Measurements from ENCODE around the gene GFRA4. TPM values are rescaled to one million over a fixed set of nuclear protein-coding genes. Genes with fewer than 3 reads are reported as not detected.

GFRA4 gene
- total RNA-seq, 1 donor from 2014 or later, result not detected

DNA sequence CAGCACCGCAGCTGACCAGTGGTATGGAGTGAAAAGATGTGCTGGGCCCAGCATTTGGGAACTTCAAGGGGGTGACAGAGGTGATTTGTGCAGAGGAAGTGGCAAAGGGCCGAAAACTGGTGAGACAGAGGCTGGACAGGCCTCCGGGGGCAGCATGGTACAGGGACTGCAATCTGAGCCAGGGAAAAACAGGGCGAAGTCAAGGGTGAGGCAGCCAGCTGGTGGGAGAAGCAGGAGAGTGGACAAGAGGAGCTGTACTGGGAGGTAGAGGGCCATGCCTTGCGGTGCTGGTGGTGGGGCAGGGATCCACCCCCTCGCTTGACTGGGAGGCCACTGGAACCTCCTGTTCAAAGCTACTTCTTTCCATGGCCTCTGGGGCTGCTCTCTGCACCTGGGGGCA, 7.3 kb upstream of the GFRA4 start:
- H3K27ac Mint-ChIP-seq, result no peak overlapping the region
- H3K9me3 Mint-ChIP-seq, result no peaks in the 10 kb centered on the region
- no peak for TF ChIP-seq CTCF (IDR thresholded peaks at IDR 0.05; ENCODE audit: unreplicated experiment)
- no peak for DNase-seq (ENCODE audit: low spot score in 2 of 2, unreplicated experiment in 2 of 2)
- H3K27me3 Mint-ChIP-seq (ENCODE audit: low read depth), result peaks cover 41% of the 10 kb centered on the region
- H3K36me3 Mint-ChIP-seq, result peaks cover 1% of the 10 kb centered on the region
- peaks cover 13% of the 10 kb centered on the region for H3K4me1 Mint-ChIP-seq
- no peak overlapping the region for H3K4me3 Mint-ChIP-seq

GRCh38 chr20:3669710-3670367, 6.6 kb upstream of the GFRA4 start:
- DNase-seq (ENCODE audit: low spot score in 2 of 2, unreplicated experiment in 2 of 2), result no peak
- TF ChIP-seq CTCF (IDR thresholded peaks at IDR 0.05; ENCODE audit: unreplicated experiment), result no peak
- H3K4me1 Mint-ChIP-seq, result peaks cover 13% of the 10 kb centered on the region
- no peak overlapping the region for H3K27ac Mint-ChIP-seq
- H3K27me3 Mint-ChIP-seq (ENCODE audit: low read depth), result peaks cover 37% of the 10 kb centered on the region
- no peak overlapping the region for H3K4me3 Mint-ChIP-seq
- no peaks in the 10 kb centered on the region for H3K9me3 Mint-ChIP-seq
- peaks cover 1% of the 10 kb centered on the region for H3K36me3 Mint-ChIP-seq

DNA sequence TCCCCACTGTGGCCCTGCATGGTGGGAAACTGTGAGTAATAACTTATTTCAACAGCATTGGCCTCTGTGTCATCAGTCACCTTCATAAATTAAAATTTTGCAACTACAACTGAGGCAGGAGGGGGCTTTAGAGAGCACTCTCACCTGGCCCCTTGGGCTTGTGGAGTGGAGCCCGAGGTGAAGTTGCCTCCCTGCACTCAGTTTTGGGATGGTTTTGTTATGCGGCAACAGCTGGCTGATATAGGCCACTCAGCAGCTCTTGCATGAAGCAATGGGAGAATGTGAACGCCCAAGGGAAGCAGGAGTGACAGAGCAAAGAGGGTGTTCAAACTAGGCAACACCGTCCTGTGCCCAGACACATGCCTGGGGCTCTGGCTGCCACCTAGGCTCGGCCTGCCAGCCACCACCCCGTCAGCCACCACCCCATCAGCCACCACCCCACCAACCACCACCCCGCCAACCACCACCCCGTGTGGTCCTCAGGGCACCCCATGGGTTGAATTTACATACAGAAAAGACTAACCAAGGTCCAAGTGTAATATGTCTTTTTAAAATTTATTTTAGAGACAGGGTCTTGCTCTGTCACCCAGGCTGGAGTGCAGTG, 4.3 kb upstream of the GFRA4 start:
- H3K27me3 Mint-ChIP-seq (ENCODE audit: low read depth), result peaks cover 40% of the 10 kb centered on the region
- no peaks in the 10 kb centered on the region for H3K36me3 Mint-ChIP-seq
- peaks cover 13% of the 10 kb centered on the region for H3K4me1 Mint-ChIP-seq
- no peak for DNase-seq (ENCODE audit: low spot score in 2 of 2, unreplicated experiment in 2 of 2)
- peak overlapping the region; percentile 5 for H3K4me3 Mint-ChIP-seq
- H3K9me3 Mint-ChIP-seq, result no peaks in the 10 kb centered on the region
- peak overlapping the region; percentile 78 for H3K27ac Mint-ChIP-seq
- TF ChIP-seq CTCF (IDR thresholded peaks at IDR 0.05; ENCODE audit: unreplicated experiment), result no peak

- Mint-ChIP-seq H3K36me3 (no peaks in the 10 kb centered on the region), H3K4me3 (no peak overlapping the region), H3K27ac (no peak overlapping the region), H3K9me3 (no peaks in the 10 kb centered on the region), H3K4me1 (peaks cover 16% of the 10 kb centered on the region), H3K27me3 (ENCODE audit: low read depth) (peaks cover 49% of the 10 kb centered on the region)
- TF ChIP-seq CTCF (IDR thresholded peaks at IDR 0.05; ENCODE audit: unreplicated experiment), result no peak
- DNase-seq (ENCODE audit: low spot score in 2 of 2, unreplicated experiment in 2 of 2), result no peak
Observed at GRCh38 chr20:3663858-3664257, 659 bp upstream of the GFRA4 start.

DNA sequence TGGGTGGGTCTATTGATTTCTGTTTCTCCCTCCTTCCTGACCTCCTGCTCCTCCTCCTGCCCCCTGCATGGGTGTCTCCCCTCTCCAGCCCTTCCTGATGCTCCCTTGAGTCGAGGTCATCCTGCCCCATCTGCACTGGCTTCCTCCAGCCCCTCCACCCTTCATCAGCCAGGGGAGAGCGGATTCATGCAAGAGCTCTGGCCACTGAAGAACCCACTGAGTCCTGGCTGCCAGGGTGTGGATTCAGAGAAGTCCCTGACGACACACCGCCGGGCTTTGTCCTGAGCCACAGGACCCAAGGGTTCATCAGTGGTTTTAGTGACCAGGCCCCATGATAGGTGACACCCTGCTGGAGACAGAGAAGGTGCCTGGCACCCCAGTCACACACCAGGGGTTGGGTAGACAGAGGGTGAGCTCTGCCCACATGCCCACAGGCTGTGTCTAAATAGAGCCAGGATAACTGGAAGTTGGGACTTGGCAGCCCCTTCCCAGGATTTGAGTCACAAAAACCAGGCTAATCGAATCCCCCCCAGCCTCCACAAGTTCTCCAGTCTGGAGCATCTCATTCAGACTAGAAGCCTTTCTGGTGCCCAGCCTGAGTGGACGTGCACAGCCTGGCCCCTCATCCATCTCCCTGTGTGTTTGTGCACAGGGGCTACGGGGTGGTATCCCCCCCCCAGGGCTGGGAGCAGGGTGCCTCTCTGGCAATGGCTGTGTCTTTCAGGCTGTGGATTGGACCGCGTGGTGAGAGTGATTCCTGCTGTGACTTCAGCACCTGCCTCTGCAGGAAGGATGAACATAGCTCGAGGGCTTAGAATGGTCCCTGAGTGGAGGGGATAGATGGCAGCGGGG, 1.2 kb downstream of the GFRA4 start:
- H3K4me3 Mint-ChIP-seq, result peak overlapping the region; percentile 3
- H3K27me3 Mint-ChIP-seq (ENCODE audit: low read depth), result peaks cover 52% of the 10 kb centered on the region
- H3K4me1 Mint-ChIP-seq, result peaks cover 19% of the 10 kb centered on the region
- no peaks in the 10 kb centered on the region for H3K9me3 Mint-ChIP-seq
- DNase-seq (ENCODE audit: low spot score in 2 of 2, unreplicated experiment in 2 of 2), result no peak
- H3K36me3 Mint-ChIP-seq, result no peaks in the 10 kb centered on the region
- no peak for TF ChIP-seq CTCF (IDR thresholded peaks at IDR 0.05; ENCODE audit: unreplicated experiment)
- H3K27ac Mint-ChIP-seq, result no peak overlapping the region

All from mesothelial cell of epicardium (in vitro differentiated cells).